ENCODE results near the gene KIAA1549.

Gene KIAA1549

GRCh38 chr7:138876326-138876725 lies 104.9 kb downstream of the KIAA1549 start (continued):
- no peak for TF ChIP-seq PRDM2 (tag by site-specific recombination; IDR thresholded peaks at IDR 0.05; ENCODE audit: borderline replicate concordance)
- TF ChIP-seq ZNF561 (tag by site-specific recombination; IDR thresholded peaks at IDR 0.05; ENCODE audit: borderline replicate concordance): no peak
- no peak for TF ChIP-seq ZNF654 (tag by site-specific recombination; IDR thresholded peaks at IDR 0.05; ENCODE audit: low read depth)
- TF ChIP-seq ZNF639 (tag by site-specific recombination; IDR thresholded peaks at IDR 0.05): no peak
- no peak for TF ChIP-seq ZNF623 (tag by site-specific recombination; IDR thresholded peaks at IDR 0.05)
- TF ChIP-seq ZNF18 (tag by site-specific recombination; IDR thresholded peaks at IDR 0.05): no peak
- no peak for TF ChIP-seq ZNF629 (tag by site-specific recombination; IDR thresholded peaks at IDR 0.05)

- Histone ChIP-seq H3K36me3 (ENCODE audit: control insufficient read depth in 2 of 2, insufficient read depth in 1 of 2, low read length in 2 of 2) (peaks cover 0 to 19% of the 10 kb centered on the region in 2 experiments; a peak in 1 of 3 replicates), H3K4me3 (ENCODE audit: low read depth, low read length) (no peak overlapping the region), H3K4me1 (ENCODE audit: control insufficient read depth, insufficient read depth, low read length) (no peaks in the 10 kb centered on the region), H3K27ac (ENCODE audit: extremely low read depth, low read depth, low read length) (no peak overlapping the region), H3K9me3 (ENCODE audit: control insufficient read depth, insufficient read depth, low read depth, low read length) (no peaks in the 10 kb centered on the region)
- ChIA-PET POLR2A (no interaction called here), CTCF (interaction anchor here (1.6 to 2.6 kb wide), 3 partner anchors 10 to 199 kb away, joined by 6 to 20 read pairs (median 16); no protein-coding TSS in a partner anchor)
- peak; percentile 14; the same call in 1 of the 2 replicates for TF ChIP-seq OSR2 (tag by site-specific recombination; IDR thresholded peaks at IDR 0.05)
- no peak for TF ChIP-seq ZNF560 (tag by site-specific recombination; IDR thresholded peaks at IDR 0.05; ENCODE audit: borderline replicate concordance)
Measured at GRCh38 chr7:138875794-138876193, 105.4 kb downstream of the KIAA1549 start.

GRCh38 chr7:138873220-138873892 lies 107.8 kb downstream of the KIAA1549 start:
- CTCF ChIA-PET: interaction anchor here (0.5 to 2.4 kb wide), 2 partner anchors 13 to 16 kb away, joined by 3 to 20 read pairs; no protein-coding TSS in a partner anchor
- Histone ChIP-seq H3K4me3 (ENCODE audit: low read depth, low read length) (no peak overlapping the region), H3K36me3 (ENCODE audit: control insufficient read depth in 2 of 2, insufficient read depth in 1 of 2, low read length in 2 of 2) (peaks cover 0 to 25% of the 10 kb centered on the region in 2 experiments; a peak in 1 of 3 replicates), H3K9me3 (ENCODE audit: control insufficient read depth, insufficient read depth, low read depth, low read length) (no peaks in the 10 kb centered on the region), H3K4me1 (ENCODE audit: control insufficient read depth, insufficient read depth, low read length) (no peaks in the 10 kb centered on the region), H3K27ac (ENCODE audit: extremely low read depth, low read depth, low read length) (no peak overlapping the region)
- POLR2A ChIA-PET: no interaction called here
- peak; percentile 32; the same call in 1 of the 2 replicates for TF ChIP-seq OSR2 (tag by site-specific recombination; IDR thresholded peaks at IDR 0.05)
- no peak for TF ChIP-seq ZNF426 (tag by site-specific recombination; IDR thresholded peaks at IDR 0.05)
- no peak for TF ChIP-seq EGR2 (tag by site-specific recombination; IDR thresholded peaks at IDR 0.05; ENCODE audit: low read depth)
